Breast epithelium (tissue), 4 donors: ENCODE measurements around the gene VGLL4. TPM values are rescaled to one million over a fixed set of nuclear protein-coding genes. Genes with fewer than 3 reads are reported as not detected.

Experiments used
- DNase-seq, 2 donors: peaks; one replicate each; pipeline ENCODE4 v3.0.0-alpha.2; 2019; ENCODE audit warnings: low spot score in 2 of 2
- H3K27ac ChIP-seq, 2 donors: fragments of 200-600 bp; sonication (generic) in 1 of 2; one replicate each; pipeline ENCODE4 v1.5.1; 2016 to 2019; ENCODE audit warnings: mild to moderate bottlenecking in 1 of 2
- H3K27me3 ChIP-seq, 2 donors: fragments of 200-600 bp; sonication (generic) in 1 of 2; one replicate each; pipeline versions ENCODE4 v1.5.1 to v1.6.0; 2017 to 2019; ENCODE audit warnings: control low read depth in 1 of 2, mild to moderate bottlenecking in 1 of 2
- H3K36me3 ChIP-seq: fragments of 200-600 bp; one replicate; pipeline ENCODE4 v1.5.1; 2019
- H3K4me1 ChIP-seq, 2 donors: fragments of 200-600 bp; sonication (generic); one replicate each; pipeline ENCODE4 v1.5.1; 2016 to 2019; ENCODE audit warnings: control low read depth in 1 of 2
- H3K4me3 ChIP-seq, 3 donors: fragments of 200-600 bp; sonication (generic); 1 replicate in 2 of 3; 2 replicates in 1 of 3; pipeline ENCODE4 v1.5.1; 2016 to 2019; ENCODE audit warnings: mild to moderate bottlenecking in 3 of 3, moderate library complexity in 2 of 3
- H3K9me3 ChIP-seq, 2 donors: fragments of 200-600 bp; sonication (generic) in 1 of 2; one replicate each; pipeline ENCODE4 v1.5.1; 2016 to 2019; ENCODE audit warnings: control low read depth in 1 of 2
- POLR2A ChIP-seq: fragments of 450-650 bp; IDR thresholded peaks from one replicate; pipeline ENCODE4 v1.6.1; 2016; ENCODE audit warnings: antibody characterized with exemption, mild to moderate bottlenecking, moderate library complexity
- POLR2AphosphoS5 ChIP-seq, 3 donors: sonication (generic); formaldehyde crosslinking; IDR thresholded peaks; one replicate each; pipeline ENCODE4 v1.6.1; 2017; ENCODE audit warnings: antibody characterized with exemption in 3 of 3
- intact Hi-C: fragments of 100-400 bp; cut with DNase I; formaldehyde crosslinking; loops from one replicate; pipeline ENCODE4 v1.15.1; 2023; ENCODE audit warnings: low total_unique reads
- total RNA-seq, 3 donors: library from RNA; depleted of rRNA; stranded (reverse); fragments of >200 nt; gene quantifications; one replicate each; pipeline ENCODE4 v1.1.0, GENCODE V29; 2016
- TF ChIP-seq, protein P1 (sequence below), 3 donors: fragments of 450-650 bp; IDR thresholded peaks; one replicate each; pipeline ENCODE4 v1.5.1; 2016 to 2017; ENCODE audit warnings: antibody characterized with exemption in 3 of 3, mild to moderate bottlenecking in 3 of 3, moderate library complexity in 3 of 3

Gene VGLL4
- total RNA-seq, 3 donors from 2014 or later, result 48.0 to 90.0 (median 68.5) TPM

DNA sequence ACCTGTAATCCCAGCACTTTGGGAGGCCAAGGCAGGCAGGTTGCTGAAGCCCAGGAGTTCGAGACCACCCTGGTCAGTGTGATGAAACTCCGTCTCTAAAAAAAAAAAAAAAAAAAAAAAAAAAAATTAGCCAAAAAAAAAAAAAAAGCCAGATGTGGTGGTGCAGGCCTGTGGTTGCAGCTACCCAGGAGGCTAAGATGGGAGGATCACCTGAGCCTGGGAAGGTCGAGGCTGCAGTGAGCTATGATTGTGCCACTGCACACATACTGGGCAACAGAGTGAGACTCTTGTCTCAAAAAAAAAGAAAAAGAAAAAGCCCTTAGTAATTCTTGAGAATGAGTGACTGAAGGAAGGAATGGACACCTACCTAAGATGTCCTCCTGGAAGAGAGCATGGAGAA is 105.1 kb downstream of the VGLL4 start:
- no peak for TF ChIP-seq POLR2A
- intact Hi-C loops, result no loop called here
- H3K4me1 ChIP-seq, result peaks cover 6 to 11% of the 10 kb centered on the region in 2 donors
- H3K27ac ChIP-seq, result no peak overlapping the region
- H3K9me3 ChIP-seq, result no peaks in the 10 kb centered on the region
- DNase-seq, result no peak
- H3K27me3 ChIP-seq, result no peaks in the 10 kb centered on the region
- no peaks in the 10 kb centered on the region for H3K36me3 ChIP-seq
- no peak overlapping the region for H3K4me3 ChIP-seq

DNA sequence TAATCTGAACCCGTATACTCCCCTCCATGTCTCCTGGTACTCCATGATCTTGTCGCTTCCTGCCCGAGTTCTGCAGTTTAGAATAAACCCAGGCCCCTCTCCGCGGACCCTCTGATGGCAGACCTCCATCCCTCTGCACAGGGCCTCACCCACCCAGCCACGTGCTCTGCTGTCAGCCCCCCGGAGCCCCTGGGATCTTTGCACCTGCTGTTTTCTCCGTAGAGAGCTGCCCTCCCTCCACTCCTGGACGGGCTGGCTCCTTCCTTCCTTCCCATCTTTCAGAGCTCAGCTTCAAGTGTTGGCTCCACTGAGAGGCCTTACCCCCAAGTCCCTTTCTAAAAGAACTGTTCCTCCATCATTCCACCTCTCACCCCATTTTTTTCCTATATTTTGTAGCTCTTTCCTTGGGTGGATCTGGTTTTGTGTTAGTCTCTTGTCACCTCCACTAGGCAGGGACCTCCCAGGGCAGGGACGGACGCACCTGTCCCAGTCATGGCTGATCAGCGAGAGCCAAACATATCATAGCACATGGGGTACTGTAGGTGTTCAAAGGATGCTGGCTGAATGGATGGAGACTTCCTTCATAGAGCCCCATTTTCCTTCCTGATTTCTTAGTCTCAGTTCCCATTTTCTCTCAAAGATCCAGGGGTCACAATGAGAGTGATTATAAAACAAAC is 106.6 kb downstream of the VGLL4 start:
- Histone ChIP-seq H3K9me3 (no peaks in the 10 kb centered on the region), H3K27ac (no peak overlapping the region), H3K36me3 (no peaks in the 10 kb centered on the region), H3K4me3 (no peak overlapping the region), H3K27me3 (no peaks in the 10 kb centered on the region), H3K4me1 (peaks cover 6 to 11% of the 10 kb centered on the region in 2 donors)
- no peak for DNase-seq
- TF ChIP-seq, protein P1, sequence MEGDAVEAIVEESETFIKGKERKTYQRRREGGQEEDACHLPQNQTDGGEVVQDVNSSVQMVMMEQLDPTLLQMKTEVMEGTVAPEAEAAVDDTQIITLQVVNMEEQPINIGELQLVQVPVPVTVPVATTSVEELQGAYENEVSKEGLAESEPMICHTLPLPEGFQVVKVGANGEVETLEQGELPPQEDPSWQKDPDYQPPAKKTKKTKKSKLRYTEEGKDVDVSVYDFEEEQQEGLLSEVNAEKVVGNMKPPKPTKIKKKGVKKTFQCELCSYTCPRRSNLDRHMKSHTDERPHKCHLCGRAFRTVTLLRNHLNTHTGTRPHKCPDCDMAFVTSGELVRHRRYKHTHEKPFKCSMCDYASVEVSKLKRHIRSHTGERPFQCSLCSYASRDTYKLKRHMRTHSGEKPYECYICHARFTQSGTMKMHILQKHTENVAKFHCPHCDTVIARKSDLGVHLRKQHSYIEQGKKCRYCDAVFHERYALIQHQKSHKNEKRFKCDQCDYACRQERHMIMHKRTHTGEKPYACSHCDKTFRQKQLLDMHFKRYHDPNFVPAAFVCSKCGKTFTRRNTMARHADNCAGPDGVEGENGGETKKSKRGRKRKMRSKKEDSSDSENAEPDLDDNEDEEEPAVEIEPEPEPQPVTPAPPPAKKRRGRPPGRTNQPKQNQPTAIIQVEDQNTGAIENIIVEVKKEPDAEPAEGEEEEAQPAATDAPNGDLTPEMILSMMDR (IDR thresholded peaks at IDR 0.05), result no peak
- TF ChIP-seq POLR2A (no peak), POLR2AphosphoS5 (IDR thresholded peaks at IDR 0.05) (no peak)
- intact Hi-C loops, result loop anchor here (1.0 kb wide), 1 partner anchor 60 kb away; no protein-coding TSS in a partner anchor

DNA sequence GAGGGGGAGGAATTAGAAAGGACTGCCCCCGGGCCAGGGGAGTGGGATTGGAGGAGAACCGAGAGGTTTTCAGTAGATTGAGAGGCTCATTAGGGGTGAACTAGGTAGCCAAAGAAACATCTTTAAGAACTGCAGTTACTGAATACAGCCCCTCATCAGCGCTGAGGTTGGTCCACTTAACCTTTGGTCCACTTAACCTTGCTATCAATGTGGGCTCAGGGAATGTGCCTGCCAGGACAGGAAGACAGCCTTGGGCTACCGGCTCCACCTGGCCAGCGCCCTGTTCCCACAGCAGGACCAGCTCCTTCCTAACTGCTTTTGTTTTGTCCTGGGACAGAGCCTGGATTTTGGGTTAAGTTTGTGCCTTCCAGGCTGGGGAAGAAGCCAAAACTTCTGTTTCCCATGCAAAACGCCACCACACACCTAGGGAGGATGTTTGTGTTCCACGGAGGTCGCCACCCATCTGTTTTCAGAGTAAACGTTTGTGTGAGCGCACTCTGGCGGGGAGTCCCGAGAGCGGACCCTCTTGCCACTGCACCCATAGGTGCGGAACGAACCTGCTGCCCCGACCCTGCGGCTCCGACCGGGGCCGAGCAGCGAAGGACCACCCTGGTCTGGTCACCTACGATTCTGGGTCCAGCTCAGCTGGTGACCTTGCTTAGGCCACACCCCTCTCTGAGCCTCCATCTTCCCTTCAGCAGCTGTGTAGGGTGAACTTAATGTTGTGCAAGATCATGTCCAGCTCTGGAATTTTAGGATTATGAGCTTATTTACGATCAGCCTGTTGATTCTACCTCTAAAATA is 107.4 kb downstream of the VGLL4 start:
- intact Hi-C loops, result no loop called here
- no peaks in the 10 kb centered on the region for H3K9me3 ChIP-seq
- H3K36me3 ChIP-seq, result no peaks in the 10 kb centered on the region
- no peaks in the 10 kb centered on the region for H3K27me3 ChIP-seq
- peak overlapping the region in 1 of 2 donors; percentile 28 for H3K27ac ChIP-seq
- H3K4me3 ChIP-seq, result peak overlapping the region in 1 of 3 donors; percentile 28
- no peak for DNase-seq
- peaks cover 6 to 11% of the 10 kb centered on the region in 2 donors for H3K4me1 ChIP-seq
- TF ChIP-seq, protein P1 (IDR thresholded peaks at IDR 0.05), result no peak
- TF ChIP-seq POLR2A (no peak), POLR2AphosphoS5 (IDR thresholded peaks at IDR 0.05) (no peak)

DNA sequence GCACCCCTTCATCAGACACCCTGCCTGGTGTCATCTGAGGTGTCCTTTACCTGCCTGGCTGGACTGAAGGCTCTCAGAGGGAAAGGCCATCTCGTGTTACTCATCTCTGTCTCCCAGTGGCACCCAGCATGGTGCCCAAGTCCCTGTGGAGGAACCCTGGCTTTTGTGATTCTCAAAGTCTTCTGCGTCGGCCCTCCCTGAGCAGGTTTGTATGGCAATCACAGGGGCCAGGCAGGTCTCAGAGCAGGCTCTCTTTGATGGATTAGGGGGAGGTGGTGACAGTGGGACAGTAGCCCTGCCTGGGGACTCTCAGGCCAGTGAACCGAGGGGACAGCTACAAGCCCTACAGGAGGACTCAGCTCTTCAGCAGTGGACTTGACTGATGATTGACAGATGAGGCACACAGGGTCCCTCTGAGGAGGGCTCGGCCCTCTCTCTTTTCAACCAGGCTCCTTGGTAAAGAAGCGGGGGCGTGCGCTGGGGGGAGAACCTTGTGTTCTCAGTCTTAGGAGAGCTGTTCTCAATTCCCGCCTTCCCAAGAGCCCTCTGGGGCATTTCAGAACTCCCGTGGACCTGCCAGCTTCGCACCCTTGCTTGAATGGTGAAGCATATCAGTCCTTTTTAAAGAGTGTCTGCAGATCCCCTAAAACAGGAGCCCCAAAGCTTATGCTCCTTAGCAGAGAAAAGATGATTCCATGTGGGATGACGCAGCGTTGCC is 108.3 kb downstream of the VGLL4 start:
- Histone ChIP-seq H3K27ac (peak overlapping the region in 1 of 2 donors; percentile 69), H3K4me3 (no peak overlapping the region), H3K4me1 (peaks cover 6 to 11% of the 10 kb centered on the region in 2 donors), H3K9me3 (no peaks in the 10 kb centered on the region), H3K36me3 (no peaks in the 10 kb centered on the region), H3K27me3 (no peaks in the 10 kb centered on the region)
- no peak for DNase-seq
- no peak for TF ChIP-seq POLR2A
- TF ChIP-seq POLR2AphosphoS5 (IDR thresholded peaks at IDR 0.05), result no peak
- TF ChIP-seq, protein P1 (IDR thresholded peaks at IDR 0.05), result no peak
- intact Hi-C loops, result no loop called here

DNA sequence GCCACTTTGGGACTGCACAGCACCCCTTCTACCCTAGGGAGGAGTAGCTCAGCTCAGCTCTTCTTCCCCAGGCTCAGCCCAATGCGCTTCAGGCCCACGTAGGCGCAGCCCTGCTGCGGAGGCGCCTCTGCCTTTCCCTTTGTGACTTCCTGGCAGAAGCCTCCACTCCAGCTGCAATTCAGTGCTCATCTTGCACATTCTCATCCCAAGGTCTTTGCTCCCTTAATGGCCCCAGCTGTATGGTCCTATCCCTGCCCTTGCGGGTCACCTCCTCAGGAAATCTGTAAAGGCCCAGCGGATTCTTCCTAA is 109.0 kb downstream of the VGLL4 start:
- H3K27ac ChIP-seq, result peak overlapping the region in 1 of 2 donors; percentile 69
- peaks cover 6 to 11% of the 10 kb centered on the region in 2 donors for H3K4me1 ChIP-seq
- no peak for DNase-seq
- no peaks in the 10 kb centered on the region for H3K27me3 ChIP-seq
- no peak overlapping the region for H3K4me3 ChIP-seq
- intact Hi-C loops, result no loop called here
- H3K9me3 ChIP-seq, result no peaks in the 10 kb centered on the region
- H3K36me3 ChIP-seq, result no peaks in the 10 kb centered on the region
- TF ChIP-seq POLR2AphosphoS5 (IDR thresholded peaks at IDR 0.05), result no peak
- TF ChIP-seq POLR2A, result no peak
